Neural crest cell (in vitro differentiated cells): Measurements from ENCODE around the gene TOM1L2. TPM values are rescaled to one million over a fixed set of nuclear protein-coding genes. Genes with fewer than 3 reads are reported as not detected.

Experiments
- DNase-seq: peaks from one replicate; pipeline ENCODE4 v3.0.0; 2021; ENCODE audit warnings: low read depth, mixed read lengths, low spot score
- H3K27ac Mint-ChIP-seq: one replicate; pipeline ENCODE4 v1.8.0; 2021; ENCODE audit warnings: mild to moderate bottlenecking, mixed read lengths; ENCODE audit not compliant: unreplicated experiment
- H3K27me3 Mint-ChIP-seq: 2 replicates; pipeline ENCODE4 v1.8.0; 2021; ENCODE audit warnings: low read depth, mild to moderate bottlenecking, mixed read lengths
- H3K36me3 Mint-ChIP-seq: 2 replicates; pipeline ENCODE4 v1.8.0; 2021; ENCODE audit warnings: low read depth, mild to moderate bottlenecking, mixed read lengths
- H3K4me1 Mint-ChIP-seq: 2 replicates; pipeline ENCODE4 v1.8.0; 2021; ENCODE audit warnings: mixed read lengths
- H3K4me3 Mint-ChIP-seq: one replicate; pipeline ENCODE4 v1.8.0; 2021; ENCODE audit warnings: mild to moderate bottlenecking, mixed read lengths
- H3K9me3 Mint-ChIP-seq: 2 replicates; pipeline ENCODE4 v1.8.0; 2021; ENCODE audit warnings: mixed read lengths
- total RNA-seq: library from RNA; stranded (reverse); gene quantifications from 2 replicates; pipeline ENCODE4 v1.2.1, GENCODE V29; 2021
- TF ChIP-seq, protein P1 (sequence below): fragments of 200-600 bp; sonication (generic); conservative IDR thresholded peaks from 2 replicates; pipeline ENCODE4 v1.5.0; 2021; ENCODE audit warnings: antibody characterized with exemption, mild to moderate bottlenecking

The TOM1L2 gene
- total RNA-seq, 1 donor from 2014 or later, result 15.9 TPM

DNA sequence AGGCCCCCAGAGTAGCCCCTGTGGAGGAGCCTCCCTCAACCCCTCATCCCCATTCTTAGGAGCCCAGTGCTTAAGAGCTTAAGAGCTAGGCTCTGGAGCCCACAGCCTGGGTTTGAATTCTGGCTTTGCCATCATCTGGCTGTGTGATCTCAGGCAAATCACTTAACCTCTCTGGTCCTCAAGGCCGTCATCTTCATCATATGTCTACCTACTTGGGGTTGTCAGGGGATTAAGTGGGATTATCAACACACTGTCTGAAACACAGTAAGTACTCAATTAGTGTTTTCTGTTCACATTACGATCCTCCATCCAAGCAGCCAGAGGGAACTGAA is 140.2 kb downstream of the TOM1L2 start:
- Mint-ChIP-seq H3K27ac (peak overlapping the region; percentile 12), H3K9me3 (no peaks in the 10 kb centered on the region), H3K27me3 (peaks cover under 1% of the 10 kb centered on the region), H3K4me3 (peak overlapping the region; percentile 61), H3K36me3 (no peaks in the 10 kb centered on the region), H3K4me1 (peaks cover 60% of the 10 kb centered on the region)
- no peak for DNase-seq
- TF ChIP-seq, protein P1, sequence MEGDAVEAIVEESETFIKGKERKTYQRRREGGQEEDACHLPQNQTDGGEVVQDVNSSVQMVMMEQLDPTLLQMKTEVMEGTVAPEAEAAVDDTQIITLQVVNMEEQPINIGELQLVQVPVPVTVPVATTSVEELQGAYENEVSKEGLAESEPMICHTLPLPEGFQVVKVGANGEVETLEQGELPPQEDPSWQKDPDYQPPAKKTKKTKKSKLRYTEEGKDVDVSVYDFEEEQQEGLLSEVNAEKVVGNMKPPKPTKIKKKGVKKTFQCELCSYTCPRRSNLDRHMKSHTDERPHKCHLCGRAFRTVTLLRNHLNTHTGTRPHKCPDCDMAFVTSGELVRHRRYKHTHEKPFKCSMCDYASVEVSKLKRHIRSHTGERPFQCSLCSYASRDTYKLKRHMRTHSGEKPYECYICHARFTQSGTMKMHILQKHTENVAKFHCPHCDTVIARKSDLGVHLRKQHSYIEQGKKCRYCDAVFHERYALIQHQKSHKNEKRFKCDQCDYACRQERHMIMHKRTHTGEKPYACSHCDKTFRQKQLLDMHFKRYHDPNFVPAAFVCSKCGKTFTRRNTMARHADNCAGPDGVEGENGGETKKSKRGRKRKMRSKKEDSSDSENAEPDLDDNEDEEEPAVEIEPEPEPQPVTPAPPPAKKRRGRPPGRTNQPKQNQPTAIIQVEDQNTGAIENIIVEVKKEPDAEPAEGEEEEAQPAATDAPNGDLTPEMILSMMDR, result no peak

DNA sequence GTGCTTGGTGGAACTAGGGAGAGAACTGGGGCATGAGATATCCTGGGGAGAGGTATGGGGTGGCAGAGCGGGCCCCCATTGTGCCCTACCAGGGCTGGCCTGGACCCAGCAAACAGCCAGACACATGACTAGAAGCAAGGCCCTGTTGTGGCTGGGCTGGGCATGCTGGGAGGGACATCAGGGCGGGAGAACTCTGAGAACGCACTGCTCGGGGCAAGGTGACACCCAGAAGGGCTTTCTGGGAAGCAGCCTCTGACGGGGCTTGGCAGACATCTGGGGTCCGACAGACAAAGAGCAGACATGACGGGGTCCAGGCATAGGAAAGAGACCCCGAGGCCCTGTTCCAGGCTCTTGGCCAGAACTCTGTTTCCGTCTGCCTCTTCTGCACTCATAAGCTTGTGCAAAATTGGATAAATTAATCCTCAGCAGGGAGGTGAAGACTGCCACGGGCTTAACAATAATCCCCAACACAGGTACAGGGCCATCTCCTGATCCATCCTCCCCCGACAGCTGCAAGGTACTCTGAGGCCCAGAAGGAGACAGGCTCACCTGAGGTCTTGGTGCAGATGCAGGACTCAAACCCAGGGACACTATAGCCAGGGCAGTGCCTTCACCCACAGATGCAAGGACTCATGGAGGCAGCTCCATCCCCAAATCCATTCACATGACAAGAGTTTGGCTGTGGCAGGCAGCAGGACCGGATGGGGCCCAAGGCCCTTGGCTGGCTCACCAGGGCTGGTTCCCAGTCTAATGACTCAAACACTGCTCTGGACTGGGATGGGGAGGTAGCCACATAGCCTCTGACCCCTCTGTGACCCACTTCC is 140.8 kb downstream of the TOM1L2 start:
- H3K4me3 Mint-ChIP-seq, result peak overlapping the region; percentile 58

DNA sequence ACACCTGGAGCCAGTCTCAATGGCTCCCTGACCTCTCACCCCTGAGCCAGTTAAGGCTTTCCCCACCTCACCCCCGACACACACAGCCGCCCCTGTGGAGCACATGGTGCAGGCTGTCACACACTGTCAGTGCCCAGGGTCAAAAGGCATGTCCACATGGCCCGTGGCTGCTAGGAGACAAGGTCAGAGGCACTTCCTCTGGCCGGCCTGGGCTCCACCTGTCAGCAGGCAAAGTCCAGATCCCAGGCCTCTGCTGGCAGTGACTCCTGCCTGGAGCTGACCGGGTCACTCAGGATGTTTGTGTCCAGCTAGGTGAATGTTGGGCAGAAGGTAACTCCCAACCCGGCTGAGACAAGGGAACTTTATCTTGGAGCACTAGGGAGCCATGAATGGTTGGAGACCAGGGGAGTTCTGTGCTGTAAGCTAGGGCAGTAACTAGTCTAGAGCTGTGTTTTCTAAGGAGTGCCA is 141.4 kb downstream of the TOM1L2 start:
- no peak for DNase-seq
- Mint-ChIP-seq H3K4me1 (peaks cover 66% of the 10 kb centered on the region), H3K27me3 (no peaks in the 10 kb centered on the region), H3K4me3 (peak overlapping the region; percentile 58), H3K27ac (no peak overlapping the region), H3K9me3 (no peaks in the 10 kb centered on the region), H3K36me3 (peaks cover 2% of the 10 kb centered on the region)
- TF ChIP-seq, protein P1, result no peak

More for the DNA sequence above, 140.8 kb downstream of the TOM1L2 start:
- Mint-ChIP-seq H3K27ac (peak overlapping the region; percentile 62), H3K4me1 (peaks cover 65% of the 10 kb centered on the region), H3K27me3 (no peaks in the 10 kb centered on the region), H3K36me3 (peaks cover 2% of the 10 kb centered on the region), H3K9me3 (no peaks in the 10 kb centered on the region)
- TF ChIP-seq, protein P1, result no peak
- no peak for DNase-seq

DNA sequence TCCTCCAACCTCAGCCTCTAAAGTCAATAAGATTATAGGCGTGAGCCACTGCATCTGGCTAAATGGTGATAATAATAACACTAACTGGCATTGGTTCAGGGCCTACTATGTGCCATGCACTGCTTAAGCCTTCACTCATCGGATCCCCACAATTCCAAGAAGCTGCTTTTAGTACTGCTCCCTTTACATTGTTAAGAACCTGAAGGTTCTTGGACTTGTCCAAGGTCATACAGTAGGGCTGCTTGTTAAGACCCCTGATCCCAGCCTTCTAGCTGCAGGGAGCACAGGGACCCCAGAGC is 142.0 kb downstream of the TOM1L2 start:
- TF ChIP-seq, protein P1, result no peak
- Mint-ChIP-seq H3K4me1 (peaks cover 64% of the 10 kb centered on the region), H3K36me3 (peaks cover 2% of the 10 kb centered on the region), H3K27me3 (no peaks in the 10 kb centered on the region), H3K4me3 (peak overlapping the region; percentile 14), H3K27ac (no peak overlapping the region), H3K9me3 (no peaks in the 10 kb centered on the region)
- no peak for DNase-seq

DNA sequence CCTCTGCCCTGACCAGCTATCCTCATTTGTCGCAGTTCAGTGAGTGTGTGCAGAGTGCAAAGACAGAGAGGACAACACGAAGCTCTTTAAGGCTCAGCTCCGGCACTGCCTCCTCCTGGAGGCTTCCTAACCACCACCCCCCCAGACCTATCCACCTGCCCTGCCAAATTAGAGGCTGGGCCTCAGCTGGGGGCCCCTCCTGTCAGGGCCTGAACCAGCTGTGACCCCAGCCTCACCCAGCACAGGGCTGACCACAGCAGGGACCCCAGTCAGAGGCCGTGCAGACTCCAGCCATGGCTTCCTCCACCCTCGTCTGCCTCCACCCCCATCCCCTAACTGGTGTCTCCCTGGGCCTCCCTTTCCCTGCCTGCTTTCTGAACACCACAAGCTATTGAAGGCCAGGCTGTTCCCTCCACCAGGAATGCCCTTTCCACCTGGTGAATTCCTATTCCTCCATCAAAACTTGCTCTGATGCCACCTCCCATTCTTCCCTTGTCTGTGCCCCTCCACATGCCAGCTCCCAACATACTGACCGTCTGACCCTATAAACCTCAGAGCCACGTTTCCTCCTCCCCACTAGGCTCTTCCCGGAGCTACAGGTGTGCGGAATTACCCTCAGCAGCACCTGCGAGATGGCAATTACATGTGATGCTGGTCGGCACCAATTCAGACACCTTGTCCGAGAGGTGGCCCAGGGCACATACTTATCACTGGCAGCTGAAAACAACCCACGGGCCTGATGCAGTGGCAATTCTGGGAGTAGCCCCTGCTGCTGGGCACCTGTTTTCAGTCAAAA is 144.2 kb downstream of the TOM1L2 start:
- peaks cover 2% of the 10 kb centered on the region for H3K36me3 Mint-ChIP-seq
- peak overlapping the region; percentile 31 for H3K4me3 Mint-ChIP-seq
- DNase-seq, result no peak
- peaks cover 2% of the 10 kb centered on the region for H3K27me3 Mint-ChIP-seq
- H3K27ac Mint-ChIP-seq, result peak overlapping the region; percentile 89
- no peaks in the 10 kb centered on the region for H3K9me3 Mint-ChIP-seq
- peaks cover 64% of the 10 kb centered on the region for H3K4me1 Mint-ChIP-seq
- TF ChIP-seq, protein P1, result no peak
